ENCODE measurements around the gene DCAF11. TPM values are rescaled to one million over a fixed set of nuclear protein-coding genes. Genes with fewer than 3 reads are reported as not detected.

DCAF11 gene
- total and polyA plus RNA-seq, 2 of the 13 experiments (the other 11 are each of a cell fraction or from before 2014, with no cell fraction given) = 150 to 257 TPM

GRCh38 chr14:24130717-24131548 is 16.4 kb downstream of the DCAF11 start (continued):
- TF ChIP-seq TAF1 (CRISPR knock-in tag; IDR thresholded peaks at IDR 0.05) (no peak; the same call in 1 of the 2 replicates), CEBPB (IDR thresholded peaks at IDR 0.05; ENCODE audit: borderline replicate concordance, low read depth, low read length) (no peak), MXI1 (IDR thresholded peaks at IDR 0.05; ENCODE audit: borderline replicate concordance, low read depth, low read length) (peak; percentile 60; the same call in 1 of the 3 replicates), ZBTB20 (CRISPR knock-in tag; IDR thresholded peaks at IDR 0.05; ENCODE audit: borderline replicate concordance, low read depth) (peak; percentile 62; the same call in 1 of the 2 replicates), TBX2 (CRISPR knock-in tag; IDR thresholded peaks at IDR 0.05; ENCODE audit: borderline replicate concordance) (peak; percentile 72; the same call in 1 of the 2 replicates), ZNF138 (CRISPR knock-in tag; IDR thresholded peaks at IDR 0.05; ENCODE audit: low read depth) (peak; percentile 57; the same call in 1 of the 2 replicates), ZNF768 (CRISPR knock-in tag; IDR thresholded peaks at IDR 0.05) (peak; percentile 48; the same call in 1 of the 2 replicates), ZSCAN5A (CRISPR knock-in tag; IDR thresholded peaks at IDR 0.05; ENCODE audit: borderline replicate concordance) (no peak), MED1 (CRISPR knock-in tag; IDR thresholded peaks at IDR 0.05) (peak; percentile 85), ARNTL (CRISPR knock-in tag; IDR thresholded peaks at IDR 0.05) (0 out of 2 replicates have a peak, but pooled peaks have one; percentile 21), ZNF484 (CRISPR knock-in tag; IDR thresholded peaks at IDR 0.05; ENCODE audit: borderline replicate concordance, low read depth) (no peak), KDM4B (CRISPR knock-in tag; IDR thresholded peaks at IDR 0.05) (peak; percentile 93), HDAC2 (CRISPR knock-in tag; IDR thresholded peaks at IDR 0.05) (0 out of 2 replicates have a peak, but pooled peaks have one; percentile 24), MAX (IDR thresholded peaks at IDR 0.05) (no peak), CENPBD1 (CRISPR knock-in tag; IDR thresholded peaks at IDR 0.05; ENCODE audit: borderline replicate concordance, low read depth) (no peak), KLF15 (CRISPR knock-in tag; IDR thresholded peaks at IDR 0.05; ENCODE audit: borderline replicate concordance) (no peak), HNRNPL (IDR thresholded peaks at IDR 0.05; ENCODE audit: low read depth, low read length) (no peak), SP1 (IDR thresholded peaks at IDR 0.05) (no peak), SP1 (CRISPR knock-in tag; IDR thresholded peaks at IDR 0.05) (no peak), ZBED4 (CRISPR knock-in tag; IDR thresholded peaks at IDR 0.05; ENCODE audit: borderline replicate concordance) (no peak; the same call in 1 of the 2 replicates), ZNF567 (CRISPR knock-in tag; IDR thresholded peaks at IDR 0.05; ENCODE audit: borderline replicate concordance) (peak; percentile 40; the same call in 1 of the 2 replicates), ZNF776 (CRISPR knock-in tag; IDR thresholded peaks at IDR 0.05) (peak; percentile 66; the same call in 1 of the 2 replicates)
